Smooth muscle cell (in vitro differentiated cells): ENCODE results near the gene MYO9A. TPM values are rescaled to one million over a fixed set of nuclear protein-coding genes. Genes with fewer than 3 reads are reported as not detected.
A peak's percentile ranks its signal among the peaks of the same experiment; 100 is the strongest.

ENCODE experiments used
- DNase-seq: peaks from one replicate; lab custom pipeline; 2025; ENCODE audit not compliant: unreplicated experiment; lab: John Stamatoyannopoulos, UW
- H2AFZ ChIP-seq: fragments of 200-600 bp; sonication (generic); 2 replicates; pipeline ENCODE4 v1.6.0; 2016; ENCODE audit warnings: antibody characterized with exemption, low read depth, mild to moderate bottlenecking
- H3F3A ChIP-seq: fragments of 200-600 bp; sonication (generic); 2 replicates; pipeline ENCODE4 v1.6.0; 2017; ENCODE audit warnings: antibody characterized with exemption, low read depth
- H3K27ac ChIP-seq: fragments of 200-600 bp; sonication (generic); 2 replicates; pipeline ENCODE4 v1.5.1; 2016; ENCODE audit warnings: low read depth, mild to moderate bottlenecking
- H3K27me3 ChIP-seq: fragments of 200-600 bp; sonication (generic); 2 replicates; pipeline ENCODE4 v1.6.1; 2016; ENCODE audit warnings: low read depth, mild to moderate bottlenecking
- H3K36me3 ChIP-seq: fragments of 200-600 bp; sonication (generic); 2 replicates; pipeline ENCODE4 v1.5.1; 2016; ENCODE audit warnings: low read depth
- H3K4me1 ChIP-seq: fragments of 200-600 bp; sonication (generic); 2 replicates; pipeline ENCODE4 v1.5.1; 2016; ENCODE audit warnings: low read depth
- H3K4me2 ChIP-seq: fragments of 200-600 bp; sonication (generic); 2 replicates; pipeline ENCODE4 v1.6.0; 2016; ENCODE audit warnings: mild to moderate bottlenecking
- H3K4me3 ChIP-seq: fragments of 200-600 bp; sonication (generic); 2 replicates; pipeline ENCODE4 v1.5.1; 2016; ENCODE audit warnings: mild to moderate bottlenecking
- H3K79me2 ChIP-seq: fragments of 200-600 bp; sonication (generic); 2 replicates; pipeline ENCODE4 v1.6.0; 2016; ENCODE audit warnings: low read depth, mild to moderate bottlenecking
- H3K9ac ChIP-seq: fragments of 200-600 bp; sonication (generic); 2 replicates; pipeline ENCODE4 v1.6.0; 2016; ENCODE audit warnings: low read depth
- H3K9me3 ChIP-seq: fragments of 200-600 bp; sonication (generic); replicated peaks from 2 replicates; pipeline ENCODE4 v1.5.1; 2016; ENCODE audit warnings: low read depth
- H4K20me1 ChIP-seq: fragments of 200-600 bp; sonication (generic); 2 replicates; pipeline ENCODE4 v1.6.0; 2016; ENCODE audit warnings: low read depth
- WGBS: methylation state at CpG from one replicate; pipeline ENCODE4 v1.1.7; 2016; ENCODE audit warnings: low lambda C conversion rate; 5-methylcytosine and 5-hydroxymethylcytosine counted together
- polyA plus RNA-seq: library from polyadenylated mRNA; unstranded; fragments of >200 nt; fragmentation: Nextera tagmentation; extraction: Ambion mirVana; gene quantifications from 2 replicates; pipeline ENCODE4 v1.2.1, GENCODE V29; 2016
- total RNA-seq: library from RNA; depleted of rRNA; stranded (reverse); fragments of >200 nt; gene quantifications from 2 replicates; pipeline ENCODE4 v1.2.3, GENCODE V29; 2014
- TF ChIP-seq, protein P1 (sequence below): fragments of 200-600 bp; sonication (generic); IDR thresholded peaks from 2 replicates; pipeline ENCODE4 v1.5.1; 2017; ENCODE audit warnings: borderline replicate concordance, mild to moderate bottlenecking, antibody characterized with exemption; ENCODE audit not compliant: insufficient read depth, poor library complexity, severe bottlenecking

The MYO9A gene
- total and polyA plus RNA-seq, 2 experiments from 2014 or later, result 10.7 to 36.9 TPM

GRCh38 chr15:72127724-72128322, 9.9 kb upstream of the MYO9A start:
- TF ChIP-seq, protein P1, sequence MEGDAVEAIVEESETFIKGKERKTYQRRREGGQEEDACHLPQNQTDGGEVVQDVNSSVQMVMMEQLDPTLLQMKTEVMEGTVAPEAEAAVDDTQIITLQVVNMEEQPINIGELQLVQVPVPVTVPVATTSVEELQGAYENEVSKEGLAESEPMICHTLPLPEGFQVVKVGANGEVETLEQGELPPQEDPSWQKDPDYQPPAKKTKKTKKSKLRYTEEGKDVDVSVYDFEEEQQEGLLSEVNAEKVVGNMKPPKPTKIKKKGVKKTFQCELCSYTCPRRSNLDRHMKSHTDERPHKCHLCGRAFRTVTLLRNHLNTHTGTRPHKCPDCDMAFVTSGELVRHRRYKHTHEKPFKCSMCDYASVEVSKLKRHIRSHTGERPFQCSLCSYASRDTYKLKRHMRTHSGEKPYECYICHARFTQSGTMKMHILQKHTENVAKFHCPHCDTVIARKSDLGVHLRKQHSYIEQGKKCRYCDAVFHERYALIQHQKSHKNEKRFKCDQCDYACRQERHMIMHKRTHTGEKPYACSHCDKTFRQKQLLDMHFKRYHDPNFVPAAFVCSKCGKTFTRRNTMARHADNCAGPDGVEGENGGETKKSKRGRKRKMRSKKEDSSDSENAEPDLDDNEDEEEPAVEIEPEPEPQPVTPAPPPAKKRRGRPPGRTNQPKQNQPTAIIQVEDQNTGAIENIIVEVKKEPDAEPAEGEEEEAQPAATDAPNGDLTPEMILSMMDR, result no peak
- Histone ChIP-seq H3K27me3 (no peaks in the 10 kb centered on the region), H3K9me3 (no peaks in the 10 kb centered on the region), H3K9ac (no peak overlapping the region), H3K79me2 (no peaks in the 10 kb centered on the region), H3F3A (no peaks in the 10 kb centered on the region), H3K4me2 (no peak overlapping the region), H3K4me3 (no peak overlapping the region), H3K27ac (no peak overlapping the region), H2AFZ (no peak overlapping the region), H3K36me3 (no peaks in the 10 kb centered on the region), H3K4me1 (no peaks in the 10 kb centered on the region), H4K20me1 (no peaks in the 10 kb centered on the region)
- 69% methylated on average over 2 of the region's 2 CpGs for WGBS
- no peak for DNase-seq

DNA sequence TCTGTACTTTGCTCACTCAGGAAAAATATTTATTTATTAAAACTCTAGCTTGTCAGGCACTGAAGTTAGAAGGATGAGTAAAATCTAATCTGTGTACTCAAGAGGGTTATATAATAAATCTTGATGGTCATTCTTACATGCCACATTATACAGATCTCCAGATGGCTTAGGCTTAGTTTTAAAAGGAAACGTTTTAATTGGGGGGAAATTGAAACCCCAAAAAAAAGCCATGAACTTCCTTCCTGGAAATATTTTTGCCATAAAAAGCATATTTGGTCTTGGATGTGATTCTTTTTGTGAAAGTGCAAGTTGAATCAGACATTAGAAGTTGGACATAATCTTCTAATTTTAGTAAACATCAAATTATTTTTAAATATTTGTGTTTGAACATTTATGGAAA, 6.3 kb upstream of the MYO9A start:
- Histone ChIP-seq H3K27ac (no peak overlapping the region), H3K27me3 (no peaks in the 10 kb centered on the region), H4K20me1 (no peaks in the 10 kb centered on the region), H3K79me2 (no peaks in the 10 kb centered on the region), H3F3A (no peaks in the 10 kb centered on the region), H2AFZ (no peak overlapping the region), H3K4me3 (no peak overlapping the region), H3K4me2 (no peak overlapping the region), H3K9me3 (no peaks in the 10 kb centered on the region), H3K9ac (no peak overlapping the region), H3K36me3 (no peaks in the 10 kb centered on the region), H3K4me1 (no peaks in the 10 kb centered on the region)
- DNase-seq, result no peak
- 68% methylated on average over 1 of the region's 1 CpG for WGBS
- TF ChIP-seq, protein P1, result no peak

DNA sequence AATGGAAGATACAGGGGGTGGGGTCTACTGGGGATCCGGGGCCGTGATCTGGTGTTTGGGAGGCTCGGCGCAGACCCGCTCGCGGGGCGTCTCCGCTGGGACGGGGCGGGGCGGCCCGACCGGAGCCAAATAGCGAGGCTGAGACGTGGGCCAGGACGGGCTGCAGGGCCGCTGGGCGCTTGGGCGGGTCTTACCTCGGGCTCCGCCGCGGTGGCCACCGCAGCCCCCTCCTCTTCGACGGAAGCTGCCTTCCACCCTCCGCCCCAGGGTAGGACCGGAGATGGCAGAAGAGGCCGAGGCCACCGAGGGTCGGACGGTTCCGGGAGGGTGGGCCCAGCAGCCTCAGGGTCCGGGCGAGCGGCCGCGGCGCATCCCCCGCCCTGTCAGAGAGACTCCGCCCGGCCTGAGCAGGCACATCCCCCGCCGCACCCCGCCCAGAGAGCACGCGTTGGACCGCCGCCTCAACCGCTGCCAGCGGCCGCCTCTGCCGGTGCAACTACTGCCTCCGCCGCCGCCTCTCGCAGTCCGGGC, 399 bp downstream of the MYO9A start:
- H3K79me2 ChIP-seq, result peaks cover 42% of the 10 kb centered on the region
- no peaks in the 10 kb centered on the region for H3K9me3 ChIP-seq
- TF ChIP-seq, protein P1, result no peak
- H3F3A ChIP-seq, result peaks cover 6% of the 10 kb centered on the region
- H3K4me3 ChIP-seq, result peak overlapping the region; percentile 86
- peak overlapping the region; percentile 71 for H3K9ac ChIP-seq
- H2AFZ ChIP-seq, result peak overlapping the region; percentile 88
- H3K27ac ChIP-seq, result peak overlapping the region; percentile 98
- DNase-seq, result peak; percentile 98
- H3K4me1 ChIP-seq, result peaks cover 13% of the 10 kb centered on the region
- peaks cover 38% of the 10 kb centered on the region for H4K20me1 ChIP-seq
- H3K27me3 ChIP-seq, result no peaks in the 10 kb centered on the region
- peak overlapping the region; percentile 88 for H3K4me2 ChIP-seq
- 0% methylated on average over 10 of the region's 59 CpGs for WGBS
- H3K36me3 ChIP-seq, result no peaks in the 10 kb centered on the region
